ENCODE results near the gene IGF2BP1. TPM values are rescaled to one million over a fixed set of nuclear protein-coding genes. Genes with fewer than 3 reads are reported as not detected.
"Not testable (repeated sequence)": the region's sequence is repeated elsewhere in the genome, so short reads cannot be mapped to it uniquely, and the experiment has no call there.

Gene IGF2BP1
- total RNA-seq, 1 donor: 2.6 TPM

- TF ChIP-seq CTCF (IDR thresholded peaks at IDR 0.05; ENCODE audit: insufficient read depth, low read depth, low read length): no peak
- H3K4me3 ChIP-seq (ENCODE audit: low read depth, low read length): no peak overlapping the region
- no peak for DNase-seq (ENCODE audit: low read depth)
Measured at GRCh38 chr17:49020609-49021008, 23.4 kb downstream of the IGF2BP1 start.

- H3K4me3 ChIP-seq (ENCODE audit: low read depth, low read length): no peak overlapping the region
- TF ChIP-seq CTCF (IDR thresholded peaks at IDR 0.05; ENCODE audit: insufficient read depth, low read depth, low read length): no peak
- no peak for DNase-seq (ENCODE audit: low read depth)
Measured at GRCh38 chr17:49021095-49021767, 24.0 kb downstream of the IGF2BP1 start.

- no peak for TF ChIP-seq CTCF (IDR thresholded peaks at IDR 0.05; ENCODE audit: insufficient read depth, low read depth, low read length)
- no peak overlapping the region for H3K4me3 ChIP-seq (ENCODE audit: low read depth, low read length)
- DNase-seq (ENCODE audit: low read depth): no peak
Measured at GRCh38 chr17:49021768-49022103, 24.6 kb downstream of the IGF2BP1 start.

GRCh38 chr17:49022391-49022941, 25.3 kb downstream of the IGF2BP1 start:
- no peak overlapping the region for H3K4me3 ChIP-seq (ENCODE audit: low read depth, low read length)
- no peak for TF ChIP-seq CTCF (IDR thresholded peaks at IDR 0.05; ENCODE audit: insufficient read depth, low read depth, low read length)
- DNase-seq (ENCODE audit: low read depth): peak; percentile 62

GRCh38 chr17:49024523-49024922, 27.3 kb downstream of the IGF2BP1 start:
- no peak for DNase-seq (ENCODE audit: low read depth)
- TF ChIP-seq CTCF (IDR thresholded peaks at IDR 0.05; ENCODE audit: insufficient read depth, low read depth, low read length): no peak

GRCh38 chr17:49026447-49026846, 29.3 kb downstream of the IGF2BP1 start:
- DNase-seq (ENCODE audit: low read depth): not testable (repeated sequence)

More at GRCh38 chr17:49024523-49024922, 27.3 kb downstream of the IGF2BP1 start:
- H3K4me3 ChIP-seq (ENCODE audit: low read depth, low read length): no peak overlapping the region

GRCh38 chr17:49028271-49028670, 31.1 kb downstream of the IGF2BP1 start:
- no peak for DNase-seq (ENCODE audit: low read depth)
- no peak for TF ChIP-seq CTCF (IDR thresholded peaks at IDR 0.05; ENCODE audit: insufficient read depth, low read depth, low read length)
- H3K4me3 ChIP-seq (ENCODE audit: low read depth, low read length): no peak overlapping the region

More at GRCh38 chr17:49026447-49026846, 29.3 kb downstream of the IGF2BP1 start:
- H3K4me3 ChIP-seq (ENCODE audit: low read depth, low read length): not testable (repeated sequence)
